NCI-H2196 (cell line): ENCODE data around the gene SPATS1.
"Not testable (repeated sequence)": the region's sequence is repeated elsewhere in the genome, so short reads cannot be mapped to it uniquely, and the experiment has no call there.

Experiments used
- DNase-seq: peaks from one replicate; lab custom pipeline; 2025; ENCODE audit not compliant: unreplicated experiment; lab: John Stamatoyannopoulos, UW

SPATS1 gene

GRCh38 chr6:44311304-44311703 lies 31.1 kb upstream of the SPATS1 start:
- DNase-seq: no peak

GRCh38 chr6:44311767-44312166 lies 30.7 kb upstream of the SPATS1 start:
- DNase-seq: no peak

GRCh38 chr6:44312901-44313788 lies 29.3 kb upstream of the SPATS1 start, which contains the start of gene AARS2:
TSS of gene AARS2 (minus strand) at chr6:44313347. CDS start at chr6:44313323, 24 bp downstream.
- peak; percentile 90 for DNase-seq

- not testable (repeated sequence) for DNase-seq
Observed at GRCh38 chr6:44314657-44315056, 27.8 kb upstream of the SPATS1 start.

- DNase-seq: no peak
Observed at GRCh38 chr6:44315516-44315915, 26.9 kb upstream of the SPATS1 start.

GRCh38 chr6:44315951-44316350 lies 26.5 kb upstream of the SPATS1 start:
- DNase-seq: no peak

GRCh38 chr6:44316481-44316880 lies 26.0 kb upstream of the SPATS1 start:
- no peak for DNase-seq

- DNase-seq: not testable (repeated sequence)
Observed at GRCh38 chr6:44317136-44317631, 25.3 kb upstream of the SPATS1 start.

- DNase-seq: no peak
Observed at GRCh38 chr6:44321210-44321609, 21.2 kb upstream of the SPATS1 start.

- no peak for DNase-seq
Observed at GRCh38 chr6:44327096-44327495, 15.4 kb upstream of the SPATS1 start.

- no peak for DNase-seq
Observed at GRCh38 chr6:44327760-44328159, 14.7 kb upstream of the SPATS1 start.

- DNase-seq: not testable (repeated sequence)
Observed at GRCh38 chr6:44328203-44328602, 14.2 kb upstream of the SPATS1 start.

GRCh38 chr6:44329858-44330257 lies 12.6 kb upstream of the SPATS1 start:
- DNase-seq: no peak

GRCh38 chr6:44332585-44332984 lies 9.9 kb upstream of the SPATS1 start:
- no peak for DNase-seq

- DNase-seq: no peak
Observed at GRCh38 chr6:44333273-44333919, 9.1 kb upstream of the SPATS1 start.

GRCh38 chr6:44333942-44334341 lies 8.5 kb upstream of the SPATS1 start:
- DNase-seq: no peak

GRCh38 chr6:44335631-44336030 lies 6.8 kb upstream of the SPATS1 start:
- no peak for DNase-seq

GRCh38 chr6:44338228-44339122 lies 4.0 kb upstream of the SPATS1 start:
- peak; percentile 69 for DNase-seq

GRCh38 chr6:44339301-44339700 lies 3.1 kb upstream of the SPATS1 start:
- DNase-seq: no peak

GRCh38 chr6:44339763-44340625 lies 2.5 kb upstream of the SPATS1 start:
- no peak for DNase-seq
